ENCODE measurements around the gene SEC61A1.
A peak's percentile ranks its signal among the peaks of the same experiment; 100 is the strongest.

Gene SEC61A1

GRCh38 chr3:128080323-128081080, 28.3 kb downstream of the SEC61A1 start:
- DNase-seq (ENCODE audit: insufficient read length) (no peak), FAIRE-seq (no peak)
- TF ChIP-seq POLR2A (IDR thresholded peaks at IDR 0.05; ENCODE audit: low read depth, low read length) (no peak), TAF1 (IDR thresholded peaks at IDR 0.05; ENCODE audit: borderline replicate concordance, low read depth, low read length) (no peak)

- TF ChIP-seq TAF1 (IDR thresholded peaks at IDR 0.05; ENCODE audit: borderline replicate concordance, low read depth, low read length) = no peak
- DNase-seq (ENCODE audit: insufficient read length) (no peak), FAIRE-seq (no peak)
Measured at GRCh38 chr3:128081226-128081625, 29.0 kb downstream of the SEC61A1 start.

GRCh38 chr3:128081846-128082245, 29.6 kb downstream of the SEC61A1 start:
- FAIRE-seq = no peak
- no peak for DNase-seq (ENCODE audit: insufficient read length)
- no peak for TF ChIP-seq POLR2AphosphoS5 (IDR thresholded peaks at IDR 0.05; ENCODE audit: low read depth, low read length)
- TF ChIP-seq POLR2A (IDR thresholded peaks at IDR 0.05; ENCODE audit: low read depth, low read length) = no peak
- no peak for TF ChIP-seq TAF1 (IDR thresholded peaks at IDR 0.05; ENCODE audit: borderline replicate concordance, low read depth, low read length)

- FAIRE-seq = no peak
- no peak for DNase-seq (ENCODE audit: insufficient read length)
- TF ChIP-seq POLR2A (IDR thresholded peaks at IDR 0.05; ENCODE audit: low read depth, low read length) = no peak
- TF ChIP-seq TAF1 (IDR thresholded peaks at IDR 0.05; ENCODE audit: borderline replicate concordance, low read depth, low read length) = no peak
- no peak for TF ChIP-seq POLR2AphosphoS5 (IDR thresholded peaks at IDR 0.05; ENCODE audit: low read depth, low read length)
Measured at GRCh38 chr3:128082546-128082945, 30.3 kb downstream of the SEC61A1 start.

- TF ChIP-seq TAF1 (IDR thresholded peaks at IDR 0.05; ENCODE audit: borderline replicate concordance, low read depth, low read length) (no peak), POLR2A (IDR thresholded peaks at IDR 0.05; ENCODE audit: low read depth, low read length) (no peak), POLR2AphosphoS5 (IDR thresholded peaks at IDR 0.05; ENCODE audit: low read depth, low read length) (no peak)
- FAIRE-seq (no peak), DNase-seq (ENCODE audit: insufficient read length) (no peak)
Measured at GRCh38 chr3:128083396-128083795, 31.2 kb downstream of the SEC61A1 start.

- DNase-seq (ENCODE audit: insufficient read length) (no peak), FAIRE-seq (no peak)
- TF ChIP-seq POLR2AphosphoS5 (IDR thresholded peaks at IDR 0.05; ENCODE audit: low read depth, low read length) = no peak
- no peak for TF ChIP-seq TAF1 (IDR thresholded peaks at IDR 0.05; ENCODE audit: borderline replicate concordance, low read depth, low read length)
- TF ChIP-seq POLR2A (IDR thresholded peaks at IDR 0.05; ENCODE audit: low read depth, low read length) = no peak
Measured at GRCh38 chr3:128083980-128084674, 31.9 kb downstream of the SEC61A1 start.

GRCh38 chr3:128084675-128085021, 32.4 kb downstream of the SEC61A1 start:
- DNase-seq (ENCODE audit: insufficient read length) (no peak), FAIRE-seq (no peak)
- no peak for TF ChIP-seq POLR2A (IDR thresholded peaks at IDR 0.05; ENCODE audit: low read depth, low read length)
- TF ChIP-seq POLR2AphosphoS5 (IDR thresholded peaks at IDR 0.05; ENCODE audit: low read depth, low read length) = no peak
- no peak for TF ChIP-seq TAF1 (IDR thresholded peaks at IDR 0.05; ENCODE audit: borderline replicate concordance, low read depth, low read length)

- DNase-seq (ENCODE audit: insufficient read length) (no peak), FAIRE-seq (no peak)
- TF ChIP-seq POLR2AphosphoS5 (IDR thresholded peaks at IDR 0.05; ENCODE audit: low read depth, low read length) = no peak
- TF ChIP-seq POLR2A (IDR thresholded peaks at IDR 0.05; ENCODE audit: low read depth, low read length) = no peak
- TF ChIP-seq TAF1 (IDR thresholded peaks at IDR 0.05; ENCODE audit: borderline replicate concordance, low read depth, low read length) = no peak
Measured at GRCh38 chr3:128089135-128089534, 36.9 kb downstream of the SEC61A1 start.

- no peak for DNase-seq (ENCODE audit: insufficient read length)
- no peak for FAIRE-seq
- no peak for TF ChIP-seq TAF1 (IDR thresholded peaks at IDR 0.05; ENCODE audit: borderline replicate concordance, low read depth, low read length)
- no peak for TF ChIP-seq POLR2AphosphoS5 (IDR thresholded peaks at IDR 0.05; ENCODE audit: low read depth, low read length)
- no peak for TF ChIP-seq POLR2A (IDR thresholded peaks at IDR 0.05; ENCODE audit: low read depth, low read length)
Measured at GRCh38 chr3:128091586-128091985, 39.3 kb downstream of the SEC61A1 start.

- TF ChIP-seq POLR2A (IDR thresholded peaks at IDR 0.05; ENCODE audit: low read depth, low read length) (no peak), POLR2AphosphoS5 (IDR thresholded peaks at IDR 0.05; ENCODE audit: low read depth, low read length) (no peak), TAF1 (IDR thresholded peaks at IDR 0.05; ENCODE audit: borderline replicate concordance, low read depth, low read length) (no peak)
- no peak for DNase-seq (ENCODE audit: insufficient read length)
- no peak for FAIRE-seq
Measured at GRCh38 chr3:128094295-128095151, 42.3 kb downstream of the SEC61A1 start.

- TF ChIP-seq POLR2AphosphoS5 (IDR thresholded peaks at IDR 0.05; ENCODE audit: low read depth, low read length) (no peak), TAF1 (IDR thresholded peaks at IDR 0.05; ENCODE audit: borderline replicate concordance, low read depth, low read length) (no peak), POLR2A (IDR thresholded peaks at IDR 0.05; ENCODE audit: low read depth, low read length) (no peak)
- FAIRE-seq = peak; percentile 86
- peak; percentile 66 for DNase-seq (ENCODE audit: insufficient read length)
Measured at GRCh38 chr3:128095222-128095703, 43.0 kb downstream of the SEC61A1 start.

All from GM12892 (cell line).